Activated T-helper 17 cell treated with anti-CD3 and anti-CD28 coated beads, Interleukin-2, amount 50 U/mL, for 72 hours (primary cell): ENCODE measurements around the gene ZNF667. TPM values are rescaled to one million over a fixed set of nuclear protein-coding genes. Genes with fewer than 3 reads are reported as not detected.

Experiments used
- ATAC-seq: fragments of 150-1000 bp; cut with Tn5 transposase; replicated peaks from 2 replicates; pipeline ENCODE4 v1.10.0; 2021; ENCODE audit warnings: mild to moderate bottlenecking, moderate library complexity
- H3K27ac Mint-ChIP-seq: one replicate; pipeline ENCODE4 v1.8.0; 2022; ENCODE audit warnings: mixed read lengths
- H3K27me3 Mint-ChIP-seq: one replicate; pipeline ENCODE4 v1.8.0; 2022; ENCODE audit warnings: mixed read lengths
- H3K36me3 Mint-ChIP-seq: one replicate; pipeline ENCODE4 v1.8.0; 2022; ENCODE audit warnings: low read depth, mild to moderate bottlenecking, mixed read lengths
- H3K4me1 Mint-ChIP-seq: one replicate; pipeline ENCODE4 v1.8.0; 2022; ENCODE audit warnings: mixed read lengths
- H3K4me3 Mint-ChIP-seq: one replicate; pipeline ENCODE4 v1.8.0; 2022; ENCODE audit warnings: mild to moderate bottlenecking, mixed read lengths
- H3K9me3 Mint-ChIP-seq: one replicate; pipeline ENCODE4 v1.8.0; 2022; ENCODE audit warnings: mixed read lengths
- total RNA-seq, 2 donors: library from RNA; stranded (reverse); gene quantifications; one replicate each; pipeline ENCODE4 v1.2.3, GENCODE V29; 2022

Gene ZNF667
- total RNA-seq, result 1 to 10 TPM in 1 of 2 donors, not detected in 1; 1.6 TPM

- Mint-ChIP-seq H3K27ac (peak within 1 kb of the TSS; percentile 29), H3K9me3 (peaks cover 37% of the 10 kb centered on the region), H3K4me1 (peaks cover 6% of the 10 kb centered on the region), H3K4me3 (peak within 1 kb of the TSS; percentile 67), H3K36me3 (peaks cover 24% of the 10 kb centered on the region), H3K27me3 (peaks cover 30% of the 10 kb centered on the region)
- peak; percentile 59 for ATAC-seq
Observed at GRCh38 chr19:56476651-56477428, at the start of gene ZNF667. ZNF667 (minus strand) TSS chr19:56477345; CDS start chr19:56462370, 14,975 bp downstream.

- H3K36me3 Mint-ChIP-seq, result peaks cover 13% of the 10 kb centered on the region
Observed at GRCh38 chr19:56525214-56525860, 48.2 kb upstream of the ZNF667 start.

GRCh38 chr19:56508290-56508778, 31.2 kb upstream of the ZNF667 start:
- no peak overlapping the region for H3K27ac Mint-ChIP-seq
- peaks cover 4% of the 10 kb centered on the region for H3K27me3 Mint-ChIP-seq
- H3K36me3 Mint-ChIP-seq, result peaks cover 8% of the 10 kb centered on the region
- H3K9me3 Mint-ChIP-seq, result peaks cover 1% of the 10 kb centered on the region
- ATAC-seq, result no peak
- no peak overlapping the region for H3K4me3 Mint-ChIP-seq
- no peaks in the 10 kb centered on the region for H3K4me1 Mint-ChIP-seq

More at GRCh38 chr19:56525214-56525860, 48.2 kb upstream of the ZNF667 start:
- Mint-ChIP-seq H3K27ac (no peak overlapping the region), H3K4me1 (no peaks in the 10 kb centered on the region), H3K4me3 (no peak overlapping the region), H3K9me3 (peaks cover 43% of the 10 kb centered on the region), H3K27me3 (no peaks in the 10 kb centered on the region)
- no peak for ATAC-seq

GRCh38 chr19:56507446-56508289, 30.5 kb upstream of the ZNF667 start, which contains the start of gene ZNF471:
ZNF471 (plus strand) TSS chr19:56507855; CDS start chr19:56511572, 3,717 bp downstream.
- H3K4me1 Mint-ChIP-seq, result no peaks in the 10 kb centered on the region
- peaks cover 7% of the 10 kb centered on the region for H3K9me3 Mint-ChIP-seq
- no peak within 1 kb of the TSS for H3K27ac Mint-ChIP-seq
- peaks cover 1% of the 10 kb centered on the region for H3K36me3 Mint-ChIP-seq
- peaks cover 4% of the 10 kb centered on the region for H3K27me3 Mint-ChIP-seq
- no peak within 1 kb of the TSS for H3K4me3 Mint-ChIP-seq
- peak; percentile 99 for ATAC-seq

GRCh38 chr19:56504581-56504980, 27.4 kb upstream of the ZNF667 start:
- H3K27me3 Mint-ChIP-seq, result peaks cover 4% of the 10 kb centered on the region
- ATAC-seq, result no peak
- H3K4me3 Mint-ChIP-seq, result no peak overlapping the region
- H3K36me3 Mint-ChIP-seq, result no peaks in the 10 kb centered on the region
- H3K4me1 Mint-ChIP-seq, result no peaks in the 10 kb centered on the region
- H3K27ac Mint-ChIP-seq, result no peak overlapping the region
- peaks cover 18% of the 10 kb centered on the region for H3K9me3 Mint-ChIP-seq

- no peak for ATAC-seq
- Mint-ChIP-seq H3K27ac (no peak overlapping the region), H3K27me3 (no peaks in the 10 kb centered on the region), H3K9me3 (peaks cover 49% of the 10 kb centered on the region), H3K36me3 (no peaks in the 10 kb centered on the region), H3K4me1 (no peaks in the 10 kb centered on the region), H3K4me3 (no peak overlapping the region)
Observed at GRCh38 chr19:56491399-56491798, 14.3 kb upstream of the ZNF667 start.

- ATAC-seq, result peak; percentile 73
- no peak overlapping the region for H3K27ac Mint-ChIP-seq
- peaks cover 24% of the 10 kb centered on the region for H3K36me3 Mint-ChIP-seq
- H3K4me1 Mint-ChIP-seq, result peaks cover 6% of the 10 kb centered on the region
- H3K27me3 Mint-ChIP-seq, result peaks cover 30% of the 10 kb centered on the region
- peaks cover 29% of the 10 kb centered on the region for H3K9me3 Mint-ChIP-seq
- H3K4me3 Mint-ChIP-seq, result peak overlapping the region; percentile 67
Observed at GRCh38 chr19:56477429-56478338, 539 bp upstream of the ZNF667 start.

- H3K9me3 Mint-ChIP-seq, result peaks cover 35% of the 10 kb centered on the region
- peaks cover 24% of the 10 kb centered on the region for H3K36me3 Mint-ChIP-seq
- no peak overlapping the region for H3K27ac Mint-ChIP-seq
- H3K4me3 Mint-ChIP-seq, result peak overlapping the region; percentile 49
- peaks cover 29% of the 10 kb centered on the region for H3K27me3 Mint-ChIP-seq
- H3K4me1 Mint-ChIP-seq, result peaks cover 6% of the 10 kb centered on the region
- ATAC-seq, result no peak
Observed at GRCh38 chr19:56476093-56476492, 1.1 kb downstream of the ZNF667 start.

GRCh38 chr19:56474308-56474707, 2.8 kb downstream of the ZNF667 start:
- H3K36me3 Mint-ChIP-seq, result peaks cover 24% of the 10 kb centered on the region
- H3K4me3 Mint-ChIP-seq, result no peak overlapping the region
- peaks cover 25% of the 10 kb centered on the region for H3K27me3 Mint-ChIP-seq
- peaks cover 6% of the 10 kb centered on the region for H3K4me1 Mint-ChIP-seq
- H3K27ac Mint-ChIP-seq, result no peak overlapping the region
- no peak for ATAC-seq
- peaks cover 30% of the 10 kb centered on the region for H3K9me3 Mint-ChIP-seq

GRCh38 chr19:56441206-56441792, 35.8 kb downstream of the ZNF667 start:
- H3K27me3 Mint-ChIP-seq, result no peaks in the 10 kb centered on the region
- no peaks in the 10 kb centered on the region for H3K36me3 Mint-ChIP-seq
- peaks cover 32% of the 10 kb centered on the region for H3K9me3 Mint-ChIP-seq
- H3K4me3 Mint-ChIP-seq, result no peak overlapping the region
- H3K27ac Mint-ChIP-seq, result no peak overlapping the region
- no peaks in the 10 kb centered on the region for H3K4me1 Mint-ChIP-seq
- no peak for ATAC-seq

GRCh38 chr19:56423985-56424353, 53.2 kb downstream of the ZNF667 start:
- H3K36me3 Mint-ChIP-seq, result peaks cover 70% of the 10 kb centered on the region
- no peak for ATAC-seq
- H3K9me3 Mint-ChIP-seq, result peaks cover 52% of the 10 kb centered on the region

GRCh38 chr19:56423276-56423984, 53.7 kb downstream of the ZNF667 start:
- Mint-ChIP-seq H3K4me3 (no peak overlapping the region), H3K36me3 (peaks cover 75% of the 10 kb centered on the region), H3K4me1 (no peaks in the 10 kb centered on the region), H3K9me3 (peaks cover 57% of the 10 kb centered on the region), H3K27me3 (no peaks in the 10 kb centered on the region), H3K27ac (no peak overlapping the region)
- no peak for ATAC-seq

More at GRCh38 chr19:56423985-56424353, 53.2 kb downstream of the ZNF667 start:
- Mint-ChIP-seq H3K4me3 (no peak overlapping the region), H3K27ac (no peak overlapping the region), H3K4me1 (no peaks in the 10 kb centered on the region), H3K27me3 (no peaks in the 10 kb centered on the region)
